NCI-H1417 (cell line): ENCODE results near the gene LRP2BP.
"Not testable (repeated sequence)": the region's sequence is repeated elsewhere in the genome, so short reads cannot be mapped to it uniquely, and the experiment has no call there.

Experiments used
- DNase-seq, 3 experiments: peaks; one replicate each; lab custom pipeline; 2025; lab: John Stamatoyannopoulos, UW

Gene LRP2BP

DNA sequence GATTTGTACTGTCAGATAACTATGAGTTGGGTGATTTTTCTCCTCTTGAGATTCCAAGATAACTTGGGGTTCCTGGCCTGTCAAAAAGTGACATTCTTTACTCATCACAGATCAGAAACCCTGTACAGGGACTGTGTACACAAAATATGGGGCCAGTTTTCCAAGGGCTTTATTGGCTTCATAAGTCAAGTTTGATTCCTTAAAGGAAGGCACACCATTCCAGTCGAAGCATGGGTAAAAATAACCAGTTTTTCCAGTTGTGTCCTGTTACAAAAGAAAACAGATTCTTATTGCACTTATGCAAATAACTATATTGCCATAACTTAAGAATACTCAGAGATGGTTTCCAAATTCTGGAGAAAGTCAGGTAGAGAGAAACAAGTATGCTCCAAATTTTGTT, 70.0 kb downstream of the LRP2BP start:
- not testable (repeated sequence) for DNase-seq

DNA sequence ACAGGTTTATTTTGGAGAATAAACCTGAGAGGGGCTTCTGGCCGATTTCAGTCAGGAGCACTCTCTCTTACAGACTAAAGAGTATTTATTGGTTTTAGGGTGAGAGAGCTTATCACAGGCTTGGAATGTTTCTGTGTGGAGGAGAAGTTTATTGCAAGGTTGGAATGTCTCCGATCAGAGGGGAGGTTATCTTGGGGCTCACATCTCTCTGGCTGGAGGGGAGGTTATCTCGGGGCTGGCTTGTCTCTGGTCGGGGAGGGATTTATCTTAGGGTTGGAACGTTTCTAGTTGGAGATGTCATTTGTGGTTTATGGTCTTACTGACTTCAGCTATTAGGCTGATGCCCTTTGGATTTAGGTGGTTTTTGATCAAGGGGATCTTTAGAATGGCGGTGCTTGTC, 71.4 kb downstream of the LRP2BP start:
- not testable (repeated sequence) for DNase-seq

DNA sequence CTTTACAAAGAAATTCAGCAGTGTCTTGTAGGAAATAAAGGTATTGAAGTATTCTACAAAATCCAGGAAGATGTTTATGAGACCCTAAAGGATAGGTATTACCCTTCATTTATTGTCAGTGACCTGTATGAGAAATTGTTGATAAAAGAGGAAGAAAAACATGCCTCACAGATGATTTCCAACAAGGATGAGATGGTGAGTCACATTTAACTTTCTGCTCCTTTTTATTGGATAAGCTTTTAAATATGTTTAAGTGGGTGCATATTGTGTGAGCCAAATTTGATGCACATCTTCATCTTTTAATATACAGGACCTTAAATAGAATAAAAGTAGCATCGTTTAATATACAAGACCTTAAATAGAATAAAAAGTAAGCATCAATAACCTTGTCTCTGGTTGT, 72.1 kb downstream of the LRP2BP start:
- DNase-seq: no peak

DNA sequence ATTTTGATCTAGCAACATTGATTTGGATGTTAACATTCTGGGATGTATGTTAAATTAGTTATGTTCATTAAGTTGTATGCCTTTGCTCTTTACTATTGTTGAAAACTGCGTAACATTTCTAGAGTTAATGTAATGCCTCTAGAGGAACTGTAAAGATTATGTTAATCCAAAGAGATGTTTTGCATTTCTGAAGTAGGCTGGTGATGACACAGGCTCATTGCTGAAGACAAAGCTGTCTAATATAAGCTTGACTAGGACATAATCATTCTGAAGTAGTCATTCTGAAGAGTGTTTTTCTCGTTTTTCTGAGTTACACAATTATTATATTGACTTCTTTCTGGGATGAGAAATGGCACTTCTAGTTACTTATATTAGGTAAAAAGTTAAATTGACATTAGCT, 72.9 kb downstream of the LRP2BP start:
- no peak for DNase-seq

DNA sequence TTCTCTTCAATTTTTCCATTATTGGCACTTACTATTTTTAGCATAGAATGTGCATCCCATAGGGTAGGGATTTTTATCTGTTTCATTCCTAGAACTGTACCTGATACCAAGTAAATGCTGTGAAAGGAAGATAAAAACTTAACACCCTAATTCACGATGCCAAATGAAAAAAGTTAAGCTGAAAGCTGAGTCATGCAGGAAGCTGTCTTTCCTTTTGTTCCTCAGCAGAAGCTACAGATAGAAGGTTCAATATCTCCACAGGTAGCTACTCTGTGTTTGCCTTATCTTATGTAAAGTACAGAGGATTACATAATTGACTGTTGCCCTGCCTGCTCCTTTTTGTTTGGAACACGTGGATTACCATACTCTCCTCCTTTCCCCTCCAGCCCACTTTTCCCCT, 77.0 kb downstream of the LRP2BP start:
- DNase-seq: peak in 2 of 3 experiments; percentile 19 to 70

DNA sequence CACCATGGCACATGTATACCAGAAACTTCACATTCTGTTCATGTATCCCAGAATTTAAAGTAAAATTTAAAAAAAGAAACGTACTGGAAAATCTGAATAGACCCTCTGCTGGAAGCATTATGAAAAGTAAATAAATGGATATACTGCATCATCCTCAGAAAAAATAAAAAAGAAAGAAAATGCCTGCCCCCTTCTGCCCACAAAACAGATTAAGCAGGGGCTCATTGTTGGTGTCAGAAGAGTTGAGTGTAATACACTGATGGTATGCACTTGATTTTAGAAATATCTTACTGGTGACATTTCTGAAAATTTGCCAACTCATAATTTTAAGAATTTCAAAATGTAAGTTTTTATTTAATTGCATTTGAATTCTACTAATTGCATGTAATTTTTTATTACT, 77.8 kb downstream of the LRP2BP start:
- DNase-seq: no peak

DNA sequence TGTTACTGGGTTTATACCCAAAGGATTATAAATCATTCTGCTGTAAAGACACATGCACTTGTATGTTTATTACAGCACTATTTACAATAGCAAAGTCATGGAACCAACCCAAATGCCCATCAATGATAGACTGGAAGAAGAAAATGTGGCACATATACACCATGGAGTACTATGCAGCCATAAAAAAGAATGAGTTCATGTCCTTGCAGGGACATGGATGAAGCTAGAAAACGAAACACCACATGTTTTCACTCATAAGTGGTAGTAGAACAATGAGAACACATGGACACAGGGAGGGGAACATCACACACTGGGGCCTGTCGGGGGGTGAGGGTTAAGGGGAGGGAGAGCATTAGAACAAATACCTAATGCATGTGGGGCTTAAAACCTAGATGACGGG, 78.3 kb downstream of the LRP2BP start:
- DNase-seq: not testable (repeated sequence)
